Neural crest cell (in vitro differentiated cells): ENCODE measurements around the gene CENPP. TPM values are rescaled to one million over a fixed set of nuclear protein-coding genes. Genes with fewer than 3 reads are reported as not detected.

Source experiments
- DNase-seq: peaks from one replicate; pipeline ENCODE4 v3.0.0; 2021; ENCODE audit warnings: low read depth, mixed read lengths, low spot score
- H3K27ac Mint-ChIP-seq: one replicate; pipeline ENCODE4 v1.8.0; 2021; ENCODE audit warnings: mild to moderate bottlenecking, mixed read lengths; ENCODE audit not compliant: unreplicated experiment
- H3K27me3 Mint-ChIP-seq: 2 replicates; pipeline ENCODE4 v1.8.0; 2021; ENCODE audit warnings: low read depth, mild to moderate bottlenecking, mixed read lengths
- H3K36me3 Mint-ChIP-seq: 2 replicates; pipeline ENCODE4 v1.8.0; 2021; ENCODE audit warnings: low read depth, mild to moderate bottlenecking, mixed read lengths
- H3K4me1 Mint-ChIP-seq: 2 replicates; pipeline ENCODE4 v1.8.0; 2021; ENCODE audit warnings: mixed read lengths
- H3K4me3 Mint-ChIP-seq: one replicate; pipeline ENCODE4 v1.8.0; 2021; ENCODE audit warnings: mild to moderate bottlenecking, mixed read lengths
- H3K9me3 Mint-ChIP-seq: 2 replicates; pipeline ENCODE4 v1.8.0; 2021; ENCODE audit warnings: mixed read lengths
- CTCF ChIP-seq: fragments of 200-600 bp; sonication (generic); conservative IDR thresholded peaks from 2 replicates; pipeline ENCODE4 v1.5.0; 2021; ENCODE audit warnings: antibody characterized with exemption, mild to moderate bottlenecking
- total RNA-seq: library from RNA; stranded (reverse); gene quantifications from 2 replicates; pipeline ENCODE4 v1.2.1, GENCODE V29; 2021

CENPP gene
- total RNA-seq, 1 donor from 2014 or later, result 15.7 TPM

DNA sequence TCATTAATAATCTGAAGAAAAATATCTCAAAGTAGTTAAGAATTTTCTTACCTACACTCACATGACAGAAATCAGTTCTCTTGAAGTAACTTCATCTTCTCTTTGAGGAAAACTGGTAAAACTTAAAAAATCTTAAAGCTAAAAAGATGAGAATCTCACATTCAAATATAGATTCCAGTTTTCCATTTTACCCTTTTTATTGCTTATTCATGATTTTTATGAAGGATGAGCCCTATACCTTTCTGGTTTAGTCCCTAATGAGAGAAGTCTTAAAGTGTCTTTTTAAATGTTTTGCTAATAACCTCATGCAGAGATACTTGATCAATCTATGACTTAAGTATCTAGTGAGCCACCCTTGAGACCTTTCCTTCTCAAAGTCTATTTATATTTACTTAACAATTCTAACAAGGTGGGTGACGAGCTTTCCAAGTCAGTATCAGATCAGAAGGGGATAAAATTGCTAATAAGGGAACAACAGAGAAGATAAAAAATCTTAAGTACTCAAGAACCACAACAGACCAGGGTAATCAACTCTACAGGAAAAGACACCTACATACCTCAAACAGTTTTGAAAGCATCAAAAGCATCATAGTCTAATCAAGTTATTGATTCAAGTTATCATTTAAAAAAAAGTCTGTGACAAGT, 34.8 kb upstream of the CENPP start:
- no peak overlapping the region for H3K27ac Mint-ChIP-seq
- no peaks in the 10 kb centered on the region for H3K27me3 Mint-ChIP-seq
- H3K4me1 Mint-ChIP-seq, result peaks cover 28% of the 10 kb centered on the region

DNA sequence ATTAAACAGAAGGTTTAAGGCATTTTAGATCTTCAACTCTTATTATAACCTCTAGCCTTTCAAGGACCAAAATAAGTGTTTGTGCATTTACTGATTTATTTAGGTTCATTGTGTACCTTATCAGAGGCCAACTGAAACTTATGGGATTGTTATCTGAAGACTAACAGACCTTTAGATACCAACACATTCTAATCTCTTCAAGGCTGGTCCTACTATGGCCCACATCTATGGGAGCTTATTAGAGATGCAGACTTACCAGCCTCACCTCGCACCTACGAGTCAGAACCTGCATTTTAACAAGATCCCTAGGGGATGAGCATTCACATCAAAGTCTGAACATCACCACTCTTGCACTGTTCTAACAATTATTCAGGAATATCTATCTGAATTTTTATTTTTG, 34.2 kb upstream of the CENPP start:
- Mint-ChIP-seq H3K36me3 (peaks cover 21% of the 10 kb centered on the region), H3K27me3 (no peaks in the 10 kb centered on the region), H3K4me1 (peaks cover 28% of the 10 kb centered on the region), H3K9me3 (no peaks in the 10 kb centered on the region), H3K4me3 (peak overlapping the region; percentile 92), H3K27ac (no peak overlapping the region)
- no peak for TF ChIP-seq CTCF
- DNase-seq, result no peak

More for the DNA sequence above, 34.8 kb upstream of the CENPP start:
- Mint-ChIP-seq H3K9me3 (no peaks in the 10 kb centered on the region), H3K4me3 (peak overlapping the region; percentile 79), H3K36me3 (peaks cover 21% of the 10 kb centered on the region)
- no peak for TF ChIP-seq CTCF
- DNase-seq, result no peak

GRCh38 chr9:92292338-92293074, 33.2 kb upstream of the CENPP start:
- Mint-ChIP-seq H3K36me3 (peaks cover 25% of the 10 kb centered on the region), H3K4me1 (peaks cover 28% of the 10 kb centered on the region), H3K9me3 (no peaks in the 10 kb centered on the region), H3K27me3 (no peaks in the 10 kb centered on the region), H3K4me3 (peak overlapping the region; percentile 92), H3K27ac (peak overlapping the region; percentile 47)
- no peak for TF ChIP-seq CTCF
- no peak for DNase-seq

GRCh38 chr9:92293075-92293354, 32.7 kb upstream of the CENPP start:
- Mint-ChIP-seq H3K9me3 (no peaks in the 10 kb centered on the region), H3K27me3 (no peaks in the 10 kb centered on the region), H3K36me3 (peaks cover 22% of the 10 kb centered on the region), H3K4me1 (peaks cover 28% of the 10 kb centered on the region), H3K4me3 (peak overlapping the region; percentile 92), H3K27ac (peak overlapping the region; percentile 47)
- no peak for TF ChIP-seq CTCF
- no peak for DNase-seq

DNA sequence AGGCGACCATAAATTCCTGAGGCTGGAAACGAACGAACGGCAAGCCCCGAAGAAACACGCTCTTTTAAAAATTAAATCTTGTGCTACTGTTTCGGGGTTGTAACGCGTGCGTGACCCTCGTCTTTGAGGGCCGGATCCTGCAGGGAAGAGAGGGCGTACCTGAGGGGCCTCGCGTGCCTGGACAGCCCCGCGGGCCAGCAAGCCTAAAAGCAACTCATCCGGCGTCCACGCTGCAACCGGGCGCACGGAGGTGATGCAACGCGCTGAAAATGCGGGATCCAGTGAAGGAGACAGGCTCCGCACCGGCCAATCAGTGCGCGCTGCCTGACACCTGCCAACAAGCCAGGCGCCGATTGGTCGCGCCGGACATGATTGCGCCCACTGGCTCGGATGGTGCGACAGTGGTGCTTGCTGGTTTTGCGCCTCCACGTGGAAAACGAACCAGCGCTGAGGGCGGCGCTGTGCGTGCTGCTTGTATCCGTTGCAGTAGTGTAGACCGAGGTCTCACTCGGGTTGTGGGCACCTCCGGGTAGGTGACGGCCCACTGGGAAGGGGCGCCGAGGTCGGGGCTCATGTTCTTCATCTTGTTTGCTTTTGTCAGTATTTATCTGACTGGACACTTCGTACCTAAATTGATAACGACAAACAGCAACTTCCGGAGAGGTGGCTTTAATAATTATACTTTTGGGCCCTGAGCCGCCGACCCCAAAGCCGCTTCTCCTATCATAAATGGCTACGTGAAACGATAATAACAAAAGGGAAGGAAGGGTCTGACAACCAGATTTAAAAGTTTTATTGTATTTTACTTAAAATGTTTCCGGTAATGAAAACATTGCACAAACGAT, 32.1 kb upstream of the CENPP start, which contains the start of gene IARS1:
Gene IARS1 (minus strand): TSS at position 246 of the 845 bp plus-strand sequence. CDS start 4,278 bp downstream, outside the sequence.
- H3K36me3 Mint-ChIP-seq, result peaks cover 16% of the 10 kb centered on the region
- no peaks in the 10 kb centered on the region for H3K27me3 Mint-ChIP-seq
- H3K4me1 Mint-ChIP-seq, result peaks cover 28% of the 10 kb centered on the region
- H3K27ac Mint-ChIP-seq, result peak within 1 kb of the TSS; percentile 100
- H3K9me3 Mint-ChIP-seq, result no peaks in the 10 kb centered on the region
- peak within 1 kb of the TSS; percentile 92 for H3K4me3 Mint-ChIP-seq
- TF ChIP-seq CTCF, result peak; percentile 48
- DNase-seq, result peak; percentile 100
